ENCODE measurements around the gene CRAT.

CRAT gene

DNA sequence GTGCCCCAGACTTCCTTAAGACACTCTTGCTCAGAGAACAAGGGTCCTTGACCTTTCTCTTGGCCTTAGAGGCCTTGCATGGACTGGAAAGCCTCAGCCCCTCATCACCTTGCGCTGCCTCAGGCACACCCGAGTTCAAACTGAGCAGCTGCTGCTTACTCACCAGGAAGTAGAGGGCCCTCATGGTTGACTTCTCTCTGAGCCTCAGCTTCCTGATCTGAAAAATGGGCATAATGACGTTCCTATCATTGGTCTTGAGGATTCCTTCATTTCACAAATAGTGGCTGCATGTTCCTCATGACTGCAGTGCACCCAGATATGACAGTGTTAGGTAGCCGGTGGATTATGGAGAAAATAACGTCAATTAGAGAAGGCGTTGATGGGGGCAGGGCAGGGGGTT is 38.8 kb upstream of the CRAT start:
- DNase-seq (ENCODE audit: low read depth), result no peak
- TF ChIP-seq CTCF (conservative IDR thresholded peaks at IDR 0.05; ENCODE audit: control insufficient read depth, insufficient read depth, low read depth, low read length), result no peak
- H3K4me3 ChIP-seq (ENCODE audit: control insufficient read depth, low read depth, low read length), result no peak overlapping the region

DNA sequence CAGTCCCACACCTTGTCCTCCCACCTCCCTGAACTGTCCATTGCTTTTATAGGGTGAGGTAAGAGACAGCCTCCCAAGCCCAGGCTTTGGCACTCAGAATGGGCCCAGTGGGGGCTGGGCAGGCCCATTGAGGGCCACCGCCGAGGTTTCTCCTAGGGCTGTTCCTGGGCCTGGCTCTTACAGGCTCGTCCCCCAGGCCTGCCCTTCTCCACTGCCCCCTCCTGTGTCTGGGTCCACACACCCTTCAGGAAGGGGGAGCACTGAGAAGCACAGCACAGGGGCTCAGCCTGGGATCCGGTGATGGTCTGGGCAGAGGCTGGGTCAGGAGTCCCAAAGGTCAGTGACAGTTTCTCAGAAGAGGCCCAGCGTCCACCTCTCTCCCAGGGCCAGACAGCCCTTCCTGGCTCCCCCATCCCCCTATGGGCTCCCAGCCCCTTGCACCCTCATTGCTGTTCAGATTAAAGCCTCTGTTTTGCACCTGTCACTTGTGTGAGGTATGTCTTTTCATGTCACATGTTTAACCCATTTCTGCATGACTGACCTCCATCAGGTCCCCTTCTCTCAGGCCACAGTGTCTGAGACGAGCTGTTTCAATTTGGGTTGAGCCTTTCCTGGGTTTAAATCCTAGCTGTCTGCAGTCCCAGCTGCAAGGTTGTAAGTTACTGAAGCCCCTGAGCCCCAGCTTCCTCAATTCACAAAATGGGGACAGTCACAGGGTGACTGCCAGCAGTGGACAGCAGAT is 38.0 kb upstream of the CRAT start:
- TF ChIP-seq CTCF (conservative IDR thresholded peaks at IDR 0.05; ENCODE audit: control insufficient read depth, insufficient read depth, low read depth, low read length), result no peak
- no peak overlapping the region for H3K4me3 ChIP-seq (ENCODE audit: control insufficient read depth, low read depth, low read length)
- DNase-seq (ENCODE audit: low read depth), result no peak

DNA sequence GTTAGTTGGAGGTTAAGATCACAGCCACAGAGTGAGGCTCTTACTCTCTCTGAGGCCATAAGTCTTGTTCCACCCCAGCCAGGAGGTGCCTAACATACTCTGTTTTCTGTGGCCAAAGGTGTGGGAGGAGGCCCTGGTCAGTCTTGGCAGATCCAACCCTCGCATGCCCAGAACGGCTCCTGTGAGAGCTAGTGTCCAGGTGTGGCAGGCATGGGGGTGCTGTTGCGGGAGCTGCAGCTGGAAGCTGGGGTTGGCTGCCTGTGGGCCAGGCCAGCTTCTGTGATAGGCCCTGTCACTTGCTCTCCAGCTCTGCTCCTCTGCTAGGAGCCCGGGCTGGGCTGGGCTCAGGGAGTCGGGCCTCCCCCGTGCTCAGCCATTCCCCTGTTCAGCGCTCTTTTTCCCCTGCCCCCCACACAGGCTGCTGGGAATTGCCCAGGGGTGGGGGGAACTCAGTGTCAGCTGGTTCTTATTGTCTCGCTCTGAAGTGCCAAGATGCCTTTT is 35.9 kb upstream of the CRAT start:
- DNase-seq (ENCODE audit: low read depth), result peak; percentile 30
- TF ChIP-seq CTCF (conservative IDR thresholded peaks at IDR 0.05; ENCODE audit: control insufficient read depth, insufficient read depth, low read depth, low read length), result no peak
- H3K4me3 ChIP-seq (ENCODE audit: control insufficient read depth, low read depth, low read length), result no peak overlapping the region

DNA sequence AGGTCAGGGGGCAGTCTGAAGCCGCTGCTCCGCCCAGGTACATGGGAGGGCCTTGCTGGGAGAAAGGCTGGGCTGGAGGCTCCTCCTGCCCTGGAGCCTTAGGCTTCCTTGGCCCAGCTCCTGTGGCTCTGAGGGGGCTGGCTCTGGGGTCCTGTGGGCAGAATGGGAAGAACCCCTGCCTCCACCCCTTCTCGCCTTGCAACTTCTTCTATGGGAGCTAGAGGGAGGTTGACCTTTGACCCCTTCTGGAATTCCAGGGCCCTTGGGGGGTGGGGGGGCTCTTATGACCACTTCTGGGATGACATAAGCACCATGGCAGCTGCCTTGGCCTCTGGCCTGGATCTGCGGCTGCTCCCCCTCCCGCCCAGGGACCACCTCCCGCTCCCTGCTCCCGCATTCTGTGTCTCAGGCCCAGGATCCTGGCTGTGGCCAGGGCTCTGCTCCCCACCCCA is 35.3 kb upstream of the CRAT start:
- peak; percentile 9 for TF ChIP-seq CTCF (conservative IDR thresholded peaks at IDR 0.05; ENCODE audit: control insufficient read depth, insufficient read depth, low read depth, low read length)
- DNase-seq (ENCODE audit: low read depth), result peak; percentile 97
- H3K4me3 ChIP-seq (ENCODE audit: control insufficient read depth, low read depth, low read length), result no peak overlapping the region

DNA sequence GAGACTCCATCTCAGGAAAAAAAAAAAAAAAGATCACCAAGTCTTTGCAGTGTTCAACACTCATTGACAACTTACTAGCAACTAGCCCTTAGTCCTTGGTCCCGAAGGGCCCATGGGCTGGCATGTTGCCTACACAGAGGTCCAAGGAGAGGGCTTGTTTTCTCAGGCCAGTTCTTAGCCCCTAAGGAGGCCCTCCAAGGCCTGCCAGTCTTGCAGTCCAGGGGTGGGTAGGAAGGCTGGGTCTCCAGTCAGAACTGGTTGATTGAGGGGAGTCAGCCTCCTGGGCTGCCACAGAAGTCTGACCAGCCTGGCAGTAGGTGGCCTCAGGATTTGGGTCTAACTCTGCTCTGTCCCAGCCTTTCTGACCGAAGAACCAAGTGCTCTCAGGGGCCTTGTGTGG is 34.7 kb upstream of the CRAT start:
- TF ChIP-seq CTCF (conservative IDR thresholded peaks at IDR 0.05; ENCODE audit: control insufficient read depth, insufficient read depth, low read depth, low read length), result no peak
- no peak overlapping the region for H3K4me3 ChIP-seq (ENCODE audit: control insufficient read depth, low read depth, low read length)

DNA sequence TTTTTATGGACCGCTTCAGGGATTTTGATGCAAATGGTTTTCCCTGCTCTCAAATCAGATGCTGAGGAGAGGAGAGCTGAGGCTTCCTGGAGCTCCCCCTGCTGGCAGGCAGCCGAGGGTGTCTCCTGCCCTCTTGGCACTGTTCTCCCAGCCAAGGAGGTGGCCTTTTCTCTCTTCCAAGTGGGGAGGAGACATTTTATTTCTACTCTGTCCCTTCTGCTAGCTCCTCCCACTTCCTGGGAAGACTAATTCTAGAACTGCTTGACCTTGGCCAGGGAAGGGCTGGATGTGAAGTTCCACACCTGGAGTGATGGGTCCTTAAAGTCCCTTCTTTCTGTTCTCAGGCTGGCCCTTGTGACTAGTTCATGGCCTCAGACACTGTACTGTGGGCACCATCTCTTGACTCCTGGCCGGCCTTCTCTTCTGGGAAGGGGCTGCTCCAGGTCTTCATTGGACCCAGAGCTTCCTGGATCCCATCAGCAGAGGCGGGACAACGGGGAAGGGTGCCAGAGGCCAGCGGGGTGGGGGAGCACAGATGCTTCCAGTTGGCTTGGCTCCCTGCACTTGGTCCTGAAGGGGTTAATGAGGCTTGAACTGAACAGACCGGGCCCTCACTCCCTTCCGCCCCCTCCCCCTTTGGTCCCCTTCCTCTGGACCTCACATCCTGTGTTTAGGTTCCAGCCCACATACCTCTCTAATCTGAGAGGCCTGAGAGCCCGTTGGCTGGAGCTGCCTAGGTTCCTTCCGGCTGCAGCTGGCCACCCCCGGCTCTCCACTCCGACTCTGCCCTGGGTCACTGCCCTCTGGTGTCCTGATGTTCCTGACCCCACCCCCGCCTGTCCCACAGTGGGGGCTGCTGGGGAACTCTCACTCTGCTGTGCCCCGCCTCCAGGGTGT is 32.7 kb upstream of the CRAT start:
- peak; percentile 95 for TF ChIP-seq CTCF (conservative IDR thresholded peaks at IDR 0.05; ENCODE audit: control insufficient read depth, insufficient read depth, low read depth, low read length)
- peak; percentile 94 for DNase-seq (ENCODE audit: low read depth)
- H3K4me3 ChIP-seq (ENCODE audit: control insufficient read depth, low read depth, low read length), result peak overlapping the region; percentile 21

More for the DNA sequence above, 34.7 kb upstream of the CRAT start:
- peak; percentile 65 for DNase-seq (ENCODE audit: low read depth)
